K562 (cell line): Measurements from ENCODE around the gene SLC1A7. TPM values are rescaled to one million over a fixed set of nuclear protein-coding genes. Genes with fewer than 3 reads are reported as not detected.

Experiments
- ATAC-seq: fragments of 200-7000 bp; cut with Tn5 transposase; 3 replicates; pipeline ENCODE4 v1.9.1; 2020; ENCODE audit warnings: moderate library complexity
- BruUV-seq: library from RNA; stranded (reverse); fragments of 400-500 nt; replicated peaks from 2 replicates; lab custom pipeline; 2021; lab: Mats Ljungman, UMichigan
- CTCF ChIA-PET: fragments of 300-600 bp; formaldehyde crosslinking; extraction: SDS; loops from one replicate; lab custom pipeline; 2021; ENCODE audit warnings: low intra/inter-chr PET ratio; lab: Yijun Ruan, JAX
- POLR2A ChIA-PET: fragments of 300-600, 350-650 bp; sonication (Branson Sonifier 250); formaldehyde crosslinking; extraction: SDS; loops from one replicate; lab custom pipeline; 2021; ENCODE audit warnings: antibody characterized with exemption, inconsistent platforms; lab: Yijun Ruan, JAX
- DNase-seq, 4 experiments: peaks; one replicate each; pipeline versions ENCODE4 v3.0.0 to v3.0.0-alpha.2; 2011 to 2018; ENCODE audit warnings: low spot score in 3 of 4, mixed read lengths in 3 of 4; ENCODE audit errors: extremely low read depth in 1 of 4
- FAIRE-seq: peaks from 2 replicates; lab custom pipeline; 2011; peaks lifted over from hg19 to GRCh38; lab: Jason Lieb, UNC
- H2AFZ ChIP-seq: 2 replicates; pipeline ENCODE4 v1.6.0; 2011; ENCODE audit warnings: low read depth, low read length, control low read depth, inconsistent platforms
- H3K27ac ChIP-seq: fragments of 200-600 bp; 3 replicates; pipeline ENCODE4 v1.8.0; 2011; ENCODE audit warnings: low read depth, mild to moderate bottlenecking, control low read depth, inconsistent platforms, low read length, moderate library complexity, mixed read lengths; ENCODE audit errors: extremely low read depth
- H3K27me3 ChIP-seq, 2 experiments: fragments of 300-600 bp in 1 of 2; 2 replicates in 1 of 2; 3 replicates in 1 of 2; pipeline versions ENCODE4 v1.6.0 to v1.8.0; 2011; ENCODE audit warnings: inconsistent platforms in 2 of 2, low read length in 2 of 2, mild to moderate bottlenecking in 1 of 2, mixed read lengths in 1 of 2, moderate library complexity in 1 of 2; ENCODE audit not compliant: control insufficient read depth in 2 of 2, insufficient read depth in 2 of 2
- H3K36me3 ChIP-seq: fragments of 300-600 bp; 3 replicates; pipeline ENCODE4 v1.8.0; 2011; ENCODE audit warnings: mild to moderate bottlenecking, low read length, inconsistent platforms; ENCODE audit not compliant: control insufficient read depth, insufficient read depth
- H3K4me1 ChIP-seq, 2 experiments: fragments of 200-600 bp in 1 of 2; replicated peaks in 1 of 2; 2 replicates in 1 of 2; 3 replicates in 1 of 2; pipeline versions ENCODE4 v1.5.1 to v1.8.0; 2011; ENCODE audit warnings: inconsistent platforms in 2 of 2, low read length in 2 of 2, mild to moderate bottlenecking in 1 of 2, mixed read lengths in 1 of 2, moderate library complexity in 1 of 2; ENCODE audit not compliant: control insufficient read depth in 2 of 2, insufficient read depth in 2 of 2
- H3K4me2 ChIP-seq: 2 replicates; pipeline ENCODE4 v1.6.1; 2011; ENCODE audit warnings: low read length, control low read depth, inconsistent platforms, mixed read lengths; ENCODE audit not compliant: insufficient read depth
- H3K4me3 ChIP-seq: fragments of 200-600 bp; sonication (generic), shearing (Covaris generic); 2 replicates; pipeline ENCODE4 v1.5.1; 2016; ENCODE audit warnings: control low read depth, inconsistent platforms
- H3K79me2 ChIP-seq: fragments of 200-600 bp; 3 replicates; pipeline ENCODE4 v1.8.0; 2011; ENCODE audit warnings: low read length, inconsistent platforms; ENCODE audit not compliant: control insufficient read depth, insufficient read depth
- H3K9ac ChIP-seq, 2 experiments: 2 replicates each; pipeline versions ENCODE4 v1.6.0 to v1.6.1; 2011; ENCODE audit warnings: low read depth in 2 of 2, low read length in 2 of 2, control low read depth in 1 of 2, inconsistent platforms in 1 of 2, mild to moderate bottlenecking in 1 of 2, mixed read lengths in 1 of 2; ENCODE audit not compliant: insufficient read depth in 1 of 2
- H3K9me1 ChIP-seq: one replicate; pipeline ENCODE4 v1.6.0; 2011; ENCODE audit warnings: inconsistent platforms, mild to moderate bottlenecking, low read length, moderate library complexity; ENCODE audit not compliant: control insufficient read depth, insufficient read depth
- H3K9me3 ChIP-seq: replicated peaks from 2 replicates; pipeline ENCODE4 v1.5.1; 2011; ENCODE audit warnings: low read depth, low read length, inconsistent platforms; ENCODE audit not compliant: control insufficient read depth, insufficient read depth
- H4K20me1 ChIP-seq: replicated peaks from 2 replicates; pipeline ENCODE4 v1.6.1; 2011; ENCODE audit warnings: low read length, inconsistent platforms, mixed read lengths; ENCODE audit not compliant: control insufficient read depth, insufficient read depth
- ARHGAP35 ChIP-seq: fragments of 450-650 bp; IDR thresholded peaks from 2 replicates; pipeline ENCODE4 v1.6.1; 2018; ENCODE audit not compliant: partially characterized antibody
- FOXA1 ChIP-seq: fragments of 450-650 bp; IDR thresholded peaks from 2 replicates; pipeline ENCODE4 v1.6.1; 2016; ENCODE audit warnings: mild to moderate bottlenecking, borderline replicate concordance
- PCBP2 ChIP-seq: fragments of 200-400 bp; formaldehyde crosslinking; IDR thresholded peaks from 2 replicates; pipeline ENCODE4 v1.6.1; 2018; ENCODE audit warnings: low read length, low read depth, mild to moderate bottlenecking, moderate library complexity; ENCODE audit not compliant: poor library complexity, severe bottlenecking
- POLR2H ChIP-seq: IDR thresholded peaks from 2 replicates; pipeline ENCODE4 v1.6.1; 2016; ENCODE audit warnings: missing genetic modification characterization, low read depth, mild to moderate bottlenecking, control low read depth, missing compliant biosample characterization, moderate library complexity
- ZNF184 ChIP-seq: sonication (generic); formaldehyde crosslinking; IDR thresholded peaks from 2 replicates; pipeline ENCODE4 v1.5.0; 2020; ENCODE audit warnings: missing genetic modification reagents
- ZNF280B ChIP-seq: fragments of 250-450 bp; sonication (Bioruptor Pico); IDR thresholded peaks from 2 replicates; pipeline ENCODE4 v1.5.1; 2021; ENCODE audit warnings: mild to moderate bottlenecking
- WGBS: fragments of 100-300 bp; shearing (Covaris generic); methylation state at CpG from one replicate; pipeline ENCODE4 v1.1.6; 2016; ENCODE audit warnings: low coverage, mixed read lengths; ENCODE audit not compliant: insufficient coverage; ENCODE audit errors: missing lambda C conversion rate; 5-methylcytosine and 5-hydroxymethylcytosine counted together
- in situ Hi-C: fragments of 300-500 bp; cut with MboI; formaldehyde crosslinking; loops from 4 replicates; pipeline ENCODE4 v1.15.0; 2018; ENCODE audit warnings: inconsistent platforms, mixed read lengths
- intact Hi-C: fragments of 100-400 bp; cut with micrococcal nuclease; formaldehyde crosslinking; loops from 2 replicates; pipeline ENCODE4 v1.14.2; 2022
- polyA plus RNA-seq, 8 experiments: library from polyadenylated mRNA; depleted of rRNA in 4 of 8; stranded (reverse) in 5 of 8; unstranded in 3 of 8; fragments of >200 nt; fragmentation: Nextera tagmentation in 2 of 8; fragmentation: Illumina TruSeq in 1 of 8; extraction: Ambion mirVana in 2 of 8; extraction: Trizol in 1 of 8; gene quantifications; 2 replicates each; pipeline versions ENCODE4 v1.2.1 to v1.2.3, GENCODE V29; 2011 to 2014; ENCODE audit warnings: inconsistent platforms in 1 of 8, missing spikeins in 1 of 8
- total RNA-seq, 7 experiments: library from RNA; depleted of rRNA in 6 of 7; stranded (reverse); fragments of >200 nt in 6 of 7; fragmentation: Illumina TruSeq in 2 of 7; extraction: Trizol in 2 of 7; gene quantifications; 2 replicates each; pipeline versions ENCODE4 v1.2.1 to v1.2.3, GENCODE V29; 2011 to 2021; ENCODE audit warnings: low replicate concordance in 1 of 7

SLC1A7 gene
- total and polyA plus RNA-seq, 9 of the 15 experiments (the other 6 are each of a cell fraction or from before 2014, with no cell fraction given), result 0.07 TPM; not detected in 8

DNA sequence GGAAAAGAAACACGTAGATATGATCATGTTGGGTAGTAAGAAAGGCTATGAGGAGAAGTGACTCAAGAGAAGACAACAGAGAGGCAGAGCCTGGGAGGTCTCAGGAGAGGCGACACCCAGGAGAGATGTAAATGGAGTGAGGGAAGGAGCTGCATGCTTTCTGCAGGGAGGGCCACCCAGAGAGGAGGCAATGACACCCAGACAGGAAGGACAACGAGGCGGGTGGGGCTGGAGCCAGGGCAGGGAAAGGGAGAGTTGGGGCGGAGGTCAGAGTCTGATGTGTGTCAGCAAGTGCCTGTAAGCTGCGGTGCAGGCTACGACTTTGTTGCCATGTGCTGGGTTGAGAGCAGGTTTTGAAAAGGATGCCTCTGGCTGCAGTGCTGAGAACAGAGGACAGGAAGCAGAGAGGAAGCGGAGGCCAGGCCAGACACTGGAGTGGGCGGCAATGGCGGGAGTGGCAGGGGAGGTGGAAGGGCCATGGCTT lies 31.3 kb downstream of the SLC1A7 start:
- intact Hi-C loops (no loop called here), in situ Hi-C loops (no loop called here)
- no peak overlapping the region for H3K9ac ChIP-seq
- H3K9me1 ChIP-seq, result no peaks in the 10 kb centered on the region
- H4K20me1 ChIP-seq, result 0 out of 2 replicates have a peak, but pooled peaks cover under 1% of the 10 kb centered on the region
- H3K79me2 ChIP-seq, result no peaks in the 10 kb centered on the region
- no TSS peak for BruUV-seq
- 8% methylated on average over 10 of the region's 10 CpGs for WGBS
- ChIA-PET CTCF (no interaction called here), POLR2A (interaction anchor here (0.5 to 1.2 kb wide), 3 partner anchors 13 to 206 kb away, joined by 3 to 4 read pairs (median 3); no protein-coding TSS in a partner anchor)
- no peak overlapping the region for H3K27ac ChIP-seq
- H3K4me3 ChIP-seq, result no peak overlapping the region
- ATAC-seq, result peak; percentile 19
- FAIRE-seq, result no peak
- no peak overlapping the region for H3K4me2 ChIP-seq
- 0 out of 2 replicates have a peak, but pooled peaks cover 4% of the 10 kb centered on the region for H3K9me3 ChIP-seq
- peak in 1 of 4 experiments; percentile 24 for DNase-seq
- H3K36me3 ChIP-seq, result no peaks in the 10 kb centered on the region
- H2AFZ ChIP-seq, result no peak overlapping the region
- TF ChIP-seq POLR2H (tag), result no peak
- TF ChIP-seq ZNF184 (CRISPR knock-in tag), result no peak
- TF ChIP-seq PCBP2, result no peak
- no peak for TF ChIP-seq ZNF280B (CRISPR knock-in tag)
- TF ChIP-seq ARHGAP35, result no peak
- TF ChIP-seq FOXA1, result no peak
- peaks cover 15 to 75% of the 10 kb centered on the region in 2 experiments for H3K27me3 ChIP-seq
- H3K4me1 ChIP-seq, result peaks cover 0 to 21% of the 10 kb centered on the region in 2 experiments; a peak in 2 of 5 replicates
